Keratinocyte (primary cell): Measurements from ENCODE around the gene KCNN3. TPM values are rescaled to one million over a fixed set of nuclear protein-coding genes. Genes with fewer than 3 reads are reported as not detected.

Experiments
- DNase-seq: peaks from one replicate; pipeline ENCODE4 v3.0.0-alpha.2; 2011; ENCODE audit warnings: low read depth, missing footprints, low spot score
- FAIRE-seq: peaks from 2 replicates; lab custom pipeline; 2011; peaks lifted over from hg19 to GRCh38; lab: Jason Lieb, UNC
- H2AFZ ChIP-seq: 2 replicates; pipeline ENCODE4 v1.6.0; 2012; ENCODE audit warnings: low read length, control low read depth, inconsistent platforms; ENCODE audit not compliant: control insufficient read depth
- H3K27ac ChIP-seq: 2 replicates; pipeline ENCODE4 v1.5.1; 2011; ENCODE audit warnings: low read length; ENCODE audit not compliant: control insufficient read depth, insufficient read depth
- H3K27me3 ChIP-seq: 3 replicates; pipeline ENCODE4 v1.6.0; 2011; ENCODE audit warnings: low read length; ENCODE audit not compliant: control insufficient read depth, insufficient read depth; ENCODE audit errors: extremely low read depth
- H3K36me3 ChIP-seq, 2 experiments: 2 replicates in 1 of 2; 3 replicates in 1 of 2; pipeline ENCODE4 v1.5.1; 2011; ENCODE audit warnings: low read length in 2 of 2, mild to moderate bottlenecking in 1 of 2; ENCODE audit not compliant: control insufficient read depth in 2 of 2, insufficient read depth in 2 of 2; ENCODE audit errors: extremely low read depth in 1 of 2
- H3K4me1 ChIP-seq: 3 replicates; pipeline ENCODE4 v1.5.1; 2011; ENCODE audit warnings: low read length; ENCODE audit not compliant: control insufficient read depth, insufficient read depth; ENCODE audit errors: extremely low read depth
- H3K4me2 ChIP-seq: 3 replicates; pipeline ENCODE4 v1.6.0; 2011; ENCODE audit warnings: low read depth, low read length; ENCODE audit not compliant: control insufficient read depth, insufficient read depth; ENCODE audit errors: extremely low read depth
- H3K4me3 ChIP-seq, 3 experiments: fragments of 200-600 bp in 1 of 3; sonication (generic) in 1 of 3; 2 replicates in 2 of 3; 3 replicates in 1 of 3; pipeline ENCODE4 v1.5.1; 2011 to 2016; ENCODE audit warnings: low read length in 3 of 3, mild to moderate bottlenecking in 3 of 3, control low read depth in 2 of 3, inconsistent platforms in 1 of 3, low read depth in 1 of 3, mixed read lengths in 1 of 3, mixed run types in 1 of 3, moderate library complexity in 1 of 3; ENCODE audit not compliant: control insufficient read depth in 2 of 3, insufficient read depth in 2 of 3; ENCODE audit errors: extremely low read depth in 1 of 3
- H3K79me2 ChIP-seq: 2 replicates; pipeline ENCODE4 v1.6.0; 2012; ENCODE audit warnings: low read length; ENCODE audit not compliant: control insufficient read depth, insufficient read depth
- H3K9ac ChIP-seq: 3 replicates; pipeline ENCODE4 v1.6.0; 2011; ENCODE audit warnings: low read length; ENCODE audit not compliant: control insufficient read depth, insufficient read depth; ENCODE audit errors: extremely low read depth
- H3K9me1 ChIP-seq: 3 replicates; pipeline ENCODE4 v1.6.0; 2011; ENCODE audit warnings: low read length; ENCODE audit not compliant: control insufficient read depth, insufficient read depth; ENCODE audit errors: extremely low read depth
- H3K9me3 ChIP-seq: 2 replicates; pipeline ENCODE4 v1.5.1; 2012; ENCODE audit warnings: low read depth, low read length; ENCODE audit not compliant: control insufficient read depth
- H4K20me1 ChIP-seq: 3 replicates; pipeline ENCODE4 v1.6.0; 2011; ENCODE audit warnings: low read length; ENCODE audit not compliant: control insufficient read depth, insufficient read depth; ENCODE audit errors: extremely low read depth
- CTCF ChIP-seq, 3 experiments: IDR thresholded peaks in 1 of 3; conservative IDR thresholded peaks in 1 of 3; optimal IDR thresholded peaks in 1 of 3; 2 replicates in 2 of 3; 3 replicates in 1 of 3; pipeline versions ENCODE3 to v1.5.1; 2011; ENCODE audit warnings: low read length in 3 of 3, mild to moderate bottlenecking in 3 of 3, moderate library complexity in 2 of 3, control low read depth in 1 of 3, inconsistent platforms in 1 of 3; ENCODE audit not compliant: insufficient read depth in 2 of 3; ENCODE audit errors: extremely low read depth in 1 of 3
- EZH2 ChIP-seq: IDR thresholded peaks from one replicate; pipeline ENCODE4 v1.6.1; 2012; ENCODE audit warnings: inconsistent platforms, mild to moderate bottlenecking, low read length, moderate library complexity
- dilution Hi-C: fragments of 300-500 bp; cut with MboI; formaldehyde crosslinking; loops from one replicate; pipeline ENCODE4 v1.7.0; 2020; ENCODE audit warnings: low sequenced_read_pairs; ENCODE audit not compliant: extremely low pct_ligation_motif_present
- polyA plus RNA-seq, 5 experiments: library from polyadenylated mRNA; depleted of rRNA in 3 of 5; stranded (reverse) in 3 of 5; stranded (forward) in 1 of 5; unstranded in 1 of 5; fragments of >200 nt; gene quantifications; 1 replicate in 1 of 5; 2 replicates in 3 of 5; 3 replicates in 1 of 5; pipeline versions ENCODE4 v1.2.1 to v1.2.3, GENCODE V29; 2011 to 2012; ENCODE audit warnings: missing spikeins in 2 of 5, low read depth in 1 of 5, low replicate concordance in 1 of 5

Gene KCNN3
- polyA plus RNA-seq, 1 donor (not counting 4 experiments of a cell fraction or from before 2014, with no cell fraction given): 0.05 TPM

DNA sequence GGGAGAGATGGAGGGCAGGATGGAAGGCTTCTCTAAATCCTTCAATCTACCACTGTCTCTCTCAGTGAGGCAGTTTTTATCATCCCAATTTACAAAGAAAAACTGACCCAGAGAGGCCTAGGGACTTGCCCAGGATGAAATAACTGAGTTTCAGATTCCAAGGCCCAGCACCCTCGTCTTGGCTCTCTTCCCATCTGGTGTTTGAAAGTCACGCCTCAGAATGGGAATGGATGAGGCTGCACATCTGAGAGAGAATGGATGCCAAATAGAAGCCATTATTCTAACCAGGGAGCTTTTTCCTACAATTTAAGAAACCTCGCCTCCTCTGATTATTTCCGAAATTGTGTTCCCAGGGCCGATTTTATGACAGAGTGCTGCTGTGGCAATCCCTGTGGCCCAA is 10.6 kb upstream of the KCNN3 start:
- peaks cover 3% of the 10 kb centered on the region for H3K27me3 ChIP-seq
- no peaks in the 10 kb centered on the region for H3K9me1 ChIP-seq
- H3K27ac ChIP-seq: no peak overlapping the region
- H4K20me1 ChIP-seq: no peaks in the 10 kb centered on the region
- H3K4me1 ChIP-seq: no peaks in the 10 kb centered on the region
- FAIRE-seq (no peak), DNase-seq (no peak)
- H3K9ac ChIP-seq: no peak overlapping the region
- dilution Hi-C loops: no loop called here
- no peak overlapping the region for H3K4me2 ChIP-seq
- H3K79me2 ChIP-seq: no peaks in the 10 kb centered on the region
- no peak overlapping the region for H2AFZ ChIP-seq
- TF ChIP-seq CTCF (optimal IDR thresholded peaks at IDR 0.05 in 1 of 3, IDR thresholded peaks at IDR 0.05 in 1 of 3, conservative IDR thresholded peaks at IDR 0.05 in 1 of 3; ENCODE audit: extremely low read depth in 1 of 3, insufficient read depth in 2 of 3, low read length in 3 of 3) (no peak), EZH2 (no peak)
- H3K36me3 ChIP-seq: no peaks in the 10 kb centered on the region
- no peak overlapping the region for H3K4me3 ChIP-seq
- no peaks in the 10 kb centered on the region for H3K9me3 ChIP-seq

DNA sequence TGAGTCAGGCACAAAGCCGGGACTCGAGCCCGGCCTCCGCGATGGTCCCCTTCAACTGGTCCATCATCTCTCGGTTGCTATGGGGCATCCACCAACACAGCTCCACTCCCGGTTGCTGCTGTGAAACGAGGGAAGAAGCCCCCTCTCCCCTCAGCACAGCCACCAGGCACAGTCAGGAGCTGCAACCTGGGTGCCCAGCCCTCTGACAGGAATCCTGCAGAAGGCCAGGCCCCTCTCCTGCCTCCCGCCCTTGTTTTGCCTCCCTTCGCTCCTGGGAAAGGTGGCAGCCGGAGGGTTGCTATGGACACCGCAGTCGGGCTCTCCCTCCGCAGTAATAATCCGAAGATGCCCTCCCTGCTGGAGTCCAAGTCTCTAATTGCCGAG is 8.9 kb upstream of the KCNN3 start:
- dilution Hi-C loops: no loop called here
- DNase-seq: no peak

More for the DNA sequence above, 8.9 kb upstream of the KCNN3 start:
- Histone ChIP-seq H3K27ac (no peak overlapping the region), H3K9me3 (no peaks in the 10 kb centered on the region), H3K9me1 (no peaks in the 10 kb centered on the region), H3K79me2 (no peaks in the 10 kb centered on the region), H3K9ac (no peak overlapping the region), H2AFZ (no peak overlapping the region), H3K27me3 (peaks cover 3% of the 10 kb centered on the region), H3K36me3 (no peaks in the 10 kb centered on the region), H4K20me1 (no peaks in the 10 kb centered on the region), H3K4me3 (no peak overlapping the region), H3K4me2 (no peak overlapping the region), H3K4me1 (no peaks in the 10 kb centered on the region)
- FAIRE-seq: no peak
- no peak for TF ChIP-seq CTCF (optimal IDR thresholded peaks at IDR 0.05 in 1 of 3, IDR thresholded peaks at IDR 0.05 in 1 of 3, conservative IDR thresholded peaks at IDR 0.05 in 1 of 3; ENCODE audit: extremely low read depth in 1 of 3, insufficient read depth in 2 of 3, low read length in 3 of 3)
- no peak for TF ChIP-seq EZH2
